DOHH2 (cell line): ENCODE results near the gene CH25H.

Experiments
- H3F3A ChIP-seq: fragments of 200-600 bp; sonication (generic), shearing (Covaris generic); 2 replicates; pipeline ENCODE4 v1.6.0; 2016; ENCODE audit warnings: antibody characterized with exemption, mild to moderate bottlenecking; ENCODE audit not compliant: control insufficient read depth, insufficient read depth
- H3K27ac ChIP-seq: fragments of 200-600 bp; sonication (generic); 2 replicates; pipeline ENCODE4 v1.5.1; 2014; ENCODE audit warnings: low read depth, mild to moderate bottlenecking, low read length, moderate library complexity
- H3K27me3 ChIP-seq: fragments of 200-600 bp; sonication (generic); 2 replicates; pipeline ENCODE4 v1.6.1; 2014; ENCODE audit warnings: mild to moderate bottlenecking, low read length, mixed read lengths; ENCODE audit not compliant: control insufficient read depth
- H3K36me3 ChIP-seq: fragments of 200-600 bp; sonication (generic); 2 replicates; pipeline ENCODE4 v1.6.1; 2014; ENCODE audit warnings: mild to moderate bottlenecking, low read length, moderate library complexity, mixed read lengths; ENCODE audit not compliant: control insufficient read depth
- H3K4me1 ChIP-seq: fragments of 200-600 bp; sonication (generic); 2 replicates; pipeline ENCODE4 v1.6.1; 2014; ENCODE audit warnings: mild to moderate bottlenecking, low read length, mixed read lengths; ENCODE audit not compliant: control insufficient read depth
- H3K4me2 ChIP-seq: fragments of 200-600 bp; sonication (generic); 2 replicates; pipeline ENCODE4 v1.6.0; 2014; ENCODE audit warnings: mild to moderate bottlenecking, low read length, moderate library complexity
- H3K4me3 ChIP-seq: fragments of 200-600 bp; sonication (generic); 2 replicates; pipeline ENCODE4 v1.5.1; 2014; ENCODE audit warnings: mild to moderate bottlenecking, low read length, mixed read lengths
- H3K79me2 ChIP-seq: fragments of 200-600 bp; sonication (generic); 2 replicates; pipeline ENCODE4 v1.6.1; 2014; ENCODE audit warnings: mild to moderate bottlenecking, low read length, mixed read lengths; ENCODE audit not compliant: control insufficient read depth
- H3K9me2 ChIP-seq: fragments of 200-600 bp; sonication (generic); replicated peaks from 2 replicates; pipeline ENCODE4 v1.6.1; 2014; ENCODE audit warnings: mild to moderate bottlenecking, low read length, mixed read lengths; ENCODE audit not compliant: control insufficient read depth
- H3K9me3 ChIP-seq: fragments of 200-600 bp; sonication (generic); 2 replicates; pipeline ENCODE4 v1.6.1; 2014; ENCODE audit warnings: antibody characterized with exemption, low read length, mixed read lengths; ENCODE audit not compliant: control insufficient read depth, insufficient read depth
- H4K20me1 ChIP-seq: fragments of 200-600 bp; sonication (generic); 2 replicates; pipeline ENCODE4 v1.6.0; 2014; ENCODE audit warnings: low read depth, mild to moderate bottlenecking, antibody characterized with exemption, low read length, moderate library complexity; ENCODE audit not compliant: control insufficient read depth, insufficient read depth
- EZH2phosphoT487 ChIP-seq: fragments of 200-600 bp; sonication (generic); IDR thresholded peaks from 2 replicates; pipeline ENCODE4 v1.6.1; 2017; ENCODE audit warnings: borderline replicate concordance, mild to moderate bottlenecking, antibody characterized with exemption, low read length, moderate library complexity, mixed read lengths
- TF ChIP-seq, protein P1 (sequence below): fragments of 200-600 bp; sonication (generic); IDR thresholded peaks from one replicate; pipeline ENCODE4 v1.5.1; 2014; ENCODE audit warnings: antibody characterized with exemption, mild to moderate bottlenecking, low read depth, low read length; ENCODE audit not compliant: poor library complexity, severe bottlenecking

Gene CH25H

GRCh38 chr10:89224739-89225443, 17.8 kb upstream of the CH25H start:
- Histone ChIP-seq H3K27me3 (no peaks in the 10 kb centered on the region), H3K4me1 (no peaks in the 10 kb centered on the region), H3K27ac (no peak overlapping the region), H3K36me3 (no peaks in the 10 kb centered on the region), H3K9me3 (no peaks in the 10 kb centered on the region), H3K4me2 (no peak overlapping the region), H4K20me1 (no peaks in the 10 kb centered on the region), H3F3A (no peaks in the 10 kb centered on the region), H3K79me2 (no peaks in the 10 kb centered on the region), H3K4me3 (no peak overlapping the region), H3K9me2 (no peaks in the 10 kb centered on the region)
- TF ChIP-seq, protein P1, sequence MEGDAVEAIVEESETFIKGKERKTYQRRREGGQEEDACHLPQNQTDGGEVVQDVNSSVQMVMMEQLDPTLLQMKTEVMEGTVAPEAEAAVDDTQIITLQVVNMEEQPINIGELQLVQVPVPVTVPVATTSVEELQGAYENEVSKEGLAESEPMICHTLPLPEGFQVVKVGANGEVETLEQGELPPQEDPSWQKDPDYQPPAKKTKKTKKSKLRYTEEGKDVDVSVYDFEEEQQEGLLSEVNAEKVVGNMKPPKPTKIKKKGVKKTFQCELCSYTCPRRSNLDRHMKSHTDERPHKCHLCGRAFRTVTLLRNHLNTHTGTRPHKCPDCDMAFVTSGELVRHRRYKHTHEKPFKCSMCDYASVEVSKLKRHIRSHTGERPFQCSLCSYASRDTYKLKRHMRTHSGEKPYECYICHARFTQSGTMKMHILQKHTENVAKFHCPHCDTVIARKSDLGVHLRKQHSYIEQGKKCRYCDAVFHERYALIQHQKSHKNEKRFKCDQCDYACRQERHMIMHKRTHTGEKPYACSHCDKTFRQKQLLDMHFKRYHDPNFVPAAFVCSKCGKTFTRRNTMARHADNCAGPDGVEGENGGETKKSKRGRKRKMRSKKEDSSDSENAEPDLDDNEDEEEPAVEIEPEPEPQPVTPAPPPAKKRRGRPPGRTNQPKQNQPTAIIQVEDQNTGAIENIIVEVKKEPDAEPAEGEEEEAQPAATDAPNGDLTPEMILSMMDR: no peak
- TF ChIP-seq EZH2phosphoT487: no peak

GRCh38 chr10:89221919-89222318, 14.8 kb upstream of the CH25H start:
- no peak overlapping the region for H3K4me3 ChIP-seq
- TF ChIP-seq EZH2phosphoT487: no peak
- TF ChIP-seq, protein P1: no peak
- no peaks in the 10 kb centered on the region for H3K36me3 ChIP-seq
- H3K9me3 ChIP-seq: no peaks in the 10 kb centered on the region
- H3F3A ChIP-seq: peaks cover 5% of the 10 kb centered on the region; the same call in 1 of the 2 replicates
- no peak overlapping the region for H3K27ac ChIP-seq
- no peaks in the 10 kb centered on the region for H3K9me2 ChIP-seq
- H3K4me2 ChIP-seq: no peak overlapping the region
- H3K79me2 ChIP-seq: no peaks in the 10 kb centered on the region
- H4K20me1 ChIP-seq: no peaks in the 10 kb centered on the region
- no peaks in the 10 kb centered on the region for H3K27me3 ChIP-seq
- H3K4me1 ChIP-seq: peaks cover 7% of the 10 kb centered on the region

DNA sequence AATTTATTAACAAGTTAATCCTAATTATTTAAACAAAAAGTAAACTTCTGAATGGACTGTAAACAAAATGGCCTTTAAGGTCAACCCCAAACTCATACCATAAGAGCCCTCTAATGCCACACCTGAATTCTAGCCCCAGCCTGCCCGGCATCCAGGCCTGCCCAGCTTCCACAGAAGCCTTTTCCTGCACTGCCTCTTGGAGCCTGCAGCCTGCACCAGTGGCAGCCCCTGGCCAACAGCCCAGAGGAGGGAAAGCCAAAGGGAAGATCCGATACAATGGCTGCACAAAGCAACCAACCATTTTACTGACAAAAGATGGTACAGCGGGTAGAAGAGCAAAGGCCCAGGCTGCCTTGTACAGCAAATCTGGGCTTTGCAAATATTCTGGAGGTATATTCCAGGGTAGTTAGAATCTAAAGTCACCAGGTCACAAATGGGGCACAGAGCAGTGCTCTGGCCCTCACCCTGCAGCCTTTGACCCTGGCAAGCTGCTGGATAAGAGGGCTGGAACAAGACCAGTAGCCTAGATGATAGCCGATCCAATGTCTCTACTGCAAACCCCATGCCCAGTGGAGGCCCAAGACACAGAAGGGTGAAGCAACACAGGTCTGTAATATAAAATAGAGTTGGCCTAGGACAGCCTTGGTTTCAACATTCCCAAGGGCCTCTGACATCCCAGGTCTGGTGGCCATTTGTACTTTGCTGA, 12.5 kb upstream of the CH25H start:
- Histone ChIP-seq H3K27ac (no peak overlapping the region), H3K9me3 (no peaks in the 10 kb centered on the region), H3K79me2 (no peaks in the 10 kb centered on the region), H3F3A (peaks cover 5% of the 10 kb centered on the region; the same call in 1 of the 2 replicates), H3K27me3 (no peaks in the 10 kb centered on the region), H3K4me2 (no peak overlapping the region), H3K4me1 (peaks cover 7% of the 10 kb centered on the region), H3K36me3 (no peaks in the 10 kb centered on the region), H3K9me2 (no peaks in the 10 kb centered on the region), H4K20me1 (no peaks in the 10 kb centered on the region), H3K4me3 (no peak overlapping the region)
- no peak for TF ChIP-seq EZH2phosphoT487
- TF ChIP-seq, protein P1: no peak
